IMR-90 (cell line): Measurements from ENCODE around the gene RPL36.

ENCODE experiments used
- BHLHE40 ChIP-seq: fragments of 150-350 bp; IDR thresholded peaks from 2 replicates; pipeline ENCODE4 v1.6.1; 2016; ENCODE audit warnings: mild to moderate bottlenecking, low read depth, low read length
- CEBPB ChIP-seq: IDR thresholded peaks from 2 replicates; pipeline ENCODE4 v1.6.1; 2012; ENCODE audit warnings: low read depth, low read length, improper control_type of control experiment
- CHD1 ChIP-seq: IDR thresholded peaks from 2 replicates; pipeline ENCODE4 v1.6.1; 2012; ENCODE audit warnings: low read depth, low read length, improper control_type of control experiment
- FOS ChIP-seq: fragments of 150-350 bp; IDR thresholded peaks from 2 replicates; pipeline ENCODE4 v1.6.1; 2016; ENCODE audit warnings: low read depth, low read length
- MAFK ChIP-seq: IDR thresholded peaks from 2 replicates; pipeline ENCODE4 v1.6.1; 2012; ENCODE audit warnings: low read depth, low read length, improper control_type of control experiment
- MAZ ChIP-seq: IDR thresholded peaks from 2 replicates; pipeline ENCODE4 v1.6.1; 2012; ENCODE audit warnings: low read depth, mild to moderate bottlenecking, low read length, improper control_type of control experiment, moderate library complexity, borderline replicate concordance
- MXI1 ChIP-seq: IDR thresholded peaks from 2 replicates; pipeline ENCODE4 v1.6.1; 2012; ENCODE audit warnings: low read depth, mild to moderate bottlenecking, low read length, moderate library complexity, borderline replicate concordance
- NFE2L2 ChIP-seq: fragments of 150-350 bp; IDR thresholded peaks from 2 replicates; pipeline ENCODE4 v1.6.1; 2016; ENCODE audit warnings: low read depth, mild to moderate bottlenecking, low read length
- POLR2A ChIP-seq: IDR thresholded peaks from 2 replicates; pipeline ENCODE4 v1.6.1; 2012; ENCODE audit warnings: mild to moderate bottlenecking, low read depth, low read length
- RCOR1 ChIP-seq: IDR thresholded peaks from 2 replicates; pipeline ENCODE4 v1.6.1; 2012; ENCODE audit warnings: mild to moderate bottlenecking, low read length, improper control_type of control experiment; ENCODE audit not compliant: insufficient replicate concordance
- RFX5 ChIP-seq: IDR thresholded peaks from 2 replicates; pipeline ENCODE4 v1.8.0; 2012; ENCODE audit warnings: low read depth, mild to moderate bottlenecking, low read length, moderate library complexity
- TF ChIP-seq, protein P1 (sequence below): conservative IDR thresholded peaks from 2 replicates; pipeline ENCODE4 v1.5.1; 2012; ENCODE audit warnings: mild to moderate bottlenecking, low read depth, low read length, improper control_type of control experiment
- TF ChIP-seq, protein P2 (sequence below): fragments of 150-350 bp; IDR thresholded peaks from 2 replicates; pipeline ENCODE4 v1.6.1; 2016; ENCODE audit warnings: low read depth, mild to moderate bottlenecking, low read length, moderate library complexity, borderline replicate concordance
- TF ChIP-seq, protein P3 (sequence below): fragments of 150-350 bp; IDR thresholded peaks from 2 replicates; pipeline ENCODE4 v1.6.1; 2017; ENCODE audit warnings: mild to moderate bottlenecking, antibody characterized with exemption, low read length, low read depth

DNA sequence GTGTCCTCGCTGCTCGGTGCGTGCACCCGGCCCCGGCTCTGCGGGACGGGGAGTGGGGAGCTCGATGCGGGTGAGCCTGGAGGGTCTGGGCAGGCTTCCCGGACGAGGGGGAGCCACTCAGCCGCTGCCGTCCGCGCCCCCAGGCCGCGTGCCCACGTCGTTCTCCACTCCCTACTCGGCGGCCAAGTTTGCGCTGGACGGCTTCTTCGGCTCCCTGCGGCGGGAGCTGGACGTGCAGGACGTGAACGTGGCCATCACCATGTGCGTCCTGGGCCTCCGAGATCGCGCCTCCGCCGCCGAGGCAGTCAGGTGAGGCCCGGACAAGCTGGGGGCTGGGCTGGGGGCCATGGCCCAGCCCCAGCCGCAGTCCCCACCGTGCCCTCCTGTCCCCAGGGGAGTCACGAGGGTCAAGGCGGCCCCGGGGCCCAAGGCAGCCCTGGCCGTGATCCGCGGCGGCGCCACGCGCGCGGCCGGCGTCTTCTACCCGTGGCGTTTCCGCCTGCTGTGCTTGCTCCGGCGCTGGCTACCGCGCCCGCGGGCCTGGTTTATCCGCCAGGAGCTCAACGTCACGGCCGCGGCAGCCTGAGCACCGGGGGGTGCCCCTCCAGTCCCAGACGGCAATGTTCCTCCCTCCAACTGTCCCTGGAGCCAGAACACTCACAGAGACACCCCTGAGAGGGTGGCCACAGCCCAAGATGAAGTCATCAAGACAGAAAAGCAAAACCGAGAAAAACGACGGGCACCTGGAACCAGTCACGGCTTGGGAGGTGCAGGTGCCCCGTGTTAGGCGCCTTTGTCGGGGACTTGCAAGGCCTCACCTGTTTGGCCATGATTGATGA is 2.5 kb upstream of the RPL36 start:
- TF ChIP-seq, protein P1, sequence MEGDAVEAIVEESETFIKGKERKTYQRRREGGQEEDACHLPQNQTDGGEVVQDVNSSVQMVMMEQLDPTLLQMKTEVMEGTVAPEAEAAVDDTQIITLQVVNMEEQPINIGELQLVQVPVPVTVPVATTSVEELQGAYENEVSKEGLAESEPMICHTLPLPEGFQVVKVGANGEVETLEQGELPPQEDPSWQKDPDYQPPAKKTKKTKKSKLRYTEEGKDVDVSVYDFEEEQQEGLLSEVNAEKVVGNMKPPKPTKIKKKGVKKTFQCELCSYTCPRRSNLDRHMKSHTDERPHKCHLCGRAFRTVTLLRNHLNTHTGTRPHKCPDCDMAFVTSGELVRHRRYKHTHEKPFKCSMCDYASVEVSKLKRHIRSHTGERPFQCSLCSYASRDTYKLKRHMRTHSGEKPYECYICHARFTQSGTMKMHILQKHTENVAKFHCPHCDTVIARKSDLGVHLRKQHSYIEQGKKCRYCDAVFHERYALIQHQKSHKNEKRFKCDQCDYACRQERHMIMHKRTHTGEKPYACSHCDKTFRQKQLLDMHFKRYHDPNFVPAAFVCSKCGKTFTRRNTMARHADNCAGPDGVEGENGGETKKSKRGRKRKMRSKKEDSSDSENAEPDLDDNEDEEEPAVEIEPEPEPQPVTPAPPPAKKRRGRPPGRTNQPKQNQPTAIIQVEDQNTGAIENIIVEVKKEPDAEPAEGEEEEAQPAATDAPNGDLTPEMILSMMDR = no peak
- no peak for TF ChIP-seq CHD1
- no peak for TF ChIP-seq CEBPB
- no peak for TF ChIP-seq RCOR1
- TF ChIP-seq MAZ = no peak
- no peak for TF ChIP-seq POLR2A
- TF ChIP-seq, protein P2, sequence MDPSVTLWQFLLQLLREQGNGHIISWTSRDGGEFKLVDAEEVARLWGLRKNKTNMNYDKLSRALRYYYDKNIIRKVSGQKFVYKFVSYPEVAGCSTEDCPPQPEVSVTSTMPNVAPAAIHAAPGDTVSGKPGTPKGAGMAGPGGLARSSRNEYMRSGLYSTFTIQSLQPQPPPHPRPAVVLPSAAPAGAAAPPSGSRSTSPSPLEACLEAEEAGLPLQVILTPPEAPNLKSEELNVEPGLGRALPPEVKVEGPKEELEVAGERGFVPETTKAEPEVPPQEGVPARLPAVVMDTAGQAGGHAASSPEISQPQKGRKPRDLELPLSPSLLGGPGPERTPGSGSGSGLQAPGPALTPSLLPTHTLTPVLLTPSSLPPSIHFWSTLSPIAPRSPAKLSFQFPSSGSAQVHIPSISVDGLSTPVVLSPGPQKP = no peak
- TF ChIP-seq RFX5 = no peak
- TF ChIP-seq, protein P3, sequence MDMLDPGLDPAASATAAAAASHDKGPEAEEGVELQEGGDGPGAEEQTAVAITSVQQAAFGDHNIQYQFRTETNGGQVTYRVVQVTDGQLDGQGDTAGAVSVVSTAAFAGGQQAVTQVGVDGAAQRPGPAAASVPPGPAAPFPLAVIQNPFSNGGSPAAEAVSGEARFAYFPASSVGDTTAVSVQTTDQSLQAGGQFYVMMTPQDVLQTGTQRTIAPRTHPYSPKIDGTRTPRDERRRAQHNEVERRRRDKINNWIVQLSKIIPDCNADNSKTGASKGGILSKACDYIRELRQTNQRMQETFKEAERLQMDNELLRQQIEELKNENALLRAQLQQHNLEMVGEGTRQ = no peak
- TF ChIP-seq FOS = no peak
- no peak for TF ChIP-seq MXI1
- no peak for TF ChIP-seq BHLHE40
- TF ChIP-seq MAFK = no peak
- no peak for TF ChIP-seq NFE2L2
